H9 (cell line): ENCODE data around the gene TRPM2. TPM values are rescaled to one million over a fixed set of nuclear protein-coding genes. Genes with fewer than 3 reads are reported as not detected.

Experiments used
- DNase-seq: peaks from one replicate; pipeline ENCODE4 v3.0.0-alpha.2; 2017
- H2AFZ ChIP-seq: one replicate; pipeline ENCODE4 v1.6.1; 2013; ENCODE audit warnings: mild to moderate bottlenecking, low read length, control low read depth, moderate library complexity
- H2AK5ac ChIP-seq: 2 replicates; pipeline ENCODE4 v1.6.1; 2013; ENCODE audit warnings: low read length, control low read depth, mixed read lengths; ENCODE audit not compliant: insufficient read length
- H2BK120ac ChIP-seq: one replicate; pipeline ENCODE4 v1.6.1; 2013; ENCODE audit warnings: low read depth, mild to moderate bottlenecking, low read length, control low read depth, inconsistent platforms; ENCODE audit not compliant: poor library complexity, severe bottlenecking
- H2BK12ac ChIP-seq: 2 replicates; pipeline ENCODE4 v1.6.1; 2013; ENCODE audit warnings: low read length, control low read depth, mixed read lengths, low read depth; ENCODE audit not compliant: insufficient read length
- H2BK15ac ChIP-seq: 2 replicates; pipeline ENCODE4 v1.6.1; 2013; ENCODE audit warnings: low read depth, low read length, control low read depth
- H2BK20ac ChIP-seq: one replicate; pipeline ENCODE4 v1.6.1; 2013; ENCODE audit warnings: low read depth, mild to moderate bottlenecking, low read length, control low read depth, inconsistent platforms; ENCODE audit not compliant: poor library complexity, severe bottlenecking
- H2BK5ac ChIP-seq: 2 replicates; pipeline ENCODE4 v1.6.1; 2013; ENCODE audit warnings: low read length, control low read depth, mixed read lengths; ENCODE audit not compliant: insufficient read length
- H3K14ac ChIP-seq: 2 replicates; pipeline ENCODE4 v1.6.1; 2013; ENCODE audit warnings: low read length, control low read depth; ENCODE audit not compliant: insufficient read depth
- H3K18ac ChIP-seq: 2 replicates; pipeline ENCODE4 v1.6.1; 2013; ENCODE audit warnings: low read depth, mild to moderate bottlenecking, mixed read lengths, low read length, control low read depth; ENCODE audit not compliant: insufficient read length
- H3K23ac ChIP-seq: 2 replicates; pipeline ENCODE4 v1.6.1; 2013; ENCODE audit warnings: low read length, control low read depth, mixed read lengths, low read depth; ENCODE audit not compliant: insufficient read length
- H3K23me2 ChIP-seq: 2 replicates; pipeline ENCODE4 v1.6.1; 2013; ENCODE audit warnings: low read depth, mild to moderate bottlenecking, mixed read lengths, low read length, control low read depth; ENCODE audit not compliant: insufficient read length, poor library complexity, severe bottlenecking
- H3K27ac ChIP-seq: 2 replicates; pipeline ENCODE4 v1.5.1; 2013; ENCODE audit warnings: low read length, control low read depth, mixed read lengths, low read depth; ENCODE audit not compliant: insufficient read length
- H3K27me3 ChIP-seq: 2 replicates; pipeline ENCODE4 v1.6.1; 2013; ENCODE audit warnings: low read length, control low read depth, inconsistent platforms; ENCODE audit not compliant: insufficient read depth
- H3K4ac ChIP-seq: 2 replicates; pipeline ENCODE4 v1.6.1; 2013; ENCODE audit warnings: low read depth, mild to moderate bottlenecking, control low read depth, inconsistent platforms, low read length, moderate library complexity
- H3K4me1 ChIP-seq: 2 replicates; pipeline ENCODE4 v1.6.1; 2013; ENCODE audit warnings: low read length, control low read depth, inconsistent platforms; ENCODE audit not compliant: insufficient read depth
- H3K4me2 ChIP-seq: 2 replicates; pipeline ENCODE4 v1.6.1; 2013; ENCODE audit warnings: low read length, control low read depth, mixed read lengths; ENCODE audit not compliant: insufficient read length, insufficient read depth
- H3K56ac ChIP-seq: 2 replicates; pipeline ENCODE4 v1.6.1; 2013; ENCODE audit warnings: low read depth, mild to moderate bottlenecking, mixed read lengths, low read length, control low read depth; ENCODE audit not compliant: insufficient read length
- H3K79me1 ChIP-seq: 2 replicates; pipeline ENCODE4 v1.6.1; 2013; ENCODE audit warnings: low read depth, mild to moderate bottlenecking, moderate library complexity, low read length, control low read depth, inconsistent platforms; ENCODE audit not compliant: insufficient read depth, poor library complexity, severe bottlenecking
- H3K79me2 ChIP-seq: 2 replicates; pipeline ENCODE4 v1.6.1; 2013; ENCODE audit warnings: low read length, control low read depth, inconsistent platforms; ENCODE audit not compliant: insufficient read depth
- H3K9ac ChIP-seq: 2 replicates; pipeline ENCODE4 v1.6.1; 2013; ENCODE audit warnings: low read length, control low read depth, mixed read lengths; ENCODE audit not compliant: insufficient read length; ENCODE audit errors: extremely low read depth
- H3K9me3 ChIP-seq: one replicate; pipeline ENCODE4 v1.6.1; 2013; ENCODE audit warnings: low read depth, low read length, inconsistent platforms; ENCODE audit not compliant: control insufficient read depth
- H3T11ph ChIP-seq: one replicate; pipeline ENCODE4 v1.6.1; 2013; ENCODE audit warnings: mild to moderate bottlenecking, low read length, control low read depth, inconsistent platforms
- H4K20me1 ChIP-seq: one replicate; pipeline ENCODE4 v1.6.1; 2013; ENCODE audit not compliant: control insufficient read depth, insufficient read length, insufficient read depth
- H4K5ac ChIP-seq: 2 replicates; pipeline ENCODE4 v1.6.1; 2013; ENCODE audit warnings: low read depth, mild to moderate bottlenecking, mixed read lengths, low read length, control low read depth; ENCODE audit not compliant: insufficient read length
- H4K8ac ChIP-seq: replicated peaks from 2 replicates; pipeline ENCODE4 v1.6.1; 2013; ENCODE audit warnings: low read length, control low read depth, mixed read lengths, low read depth; ENCODE audit not compliant: insufficient read length
- H4K91ac ChIP-seq: 2 replicates; pipeline ENCODE4 v1.6.1; 2013; ENCODE audit warnings: low read depth, mild to moderate bottlenecking, moderate library complexity, mixed read lengths, low read length, control low read depth; ENCODE audit not compliant: insufficient read length
- H3K27ac Mint-ChIP-seq, 3 experiments: 2 replicates in 2 of 3; 3 replicates in 1 of 3; pipeline ENCODE4 v1.8.0; 2020 to 2021; ENCODE audit warnings: mixed read lengths in 3 of 3, mild to moderate bottlenecking in 1 of 3, moderate library complexity in 1 of 3
- H3K27me3 Mint-ChIP-seq: 2 replicates; pipeline ENCODE4 v1.8.0; 2021; ENCODE audit warnings: low read depth, mild to moderate bottlenecking, moderate library complexity, mixed read lengths
- H3K36me3 Mint-ChIP-seq, 3 experiments: 2 replicates in 2 of 3; 3 replicates in 1 of 3; pipeline ENCODE4 v1.8.0; 2020 to 2021; ENCODE audit warnings: low read depth in 3 of 3, mixed read lengths in 3 of 3; ENCODE audit not compliant: insufficient read depth in 1 of 3
- H3K4me1 Mint-ChIP-seq, 2 experiments: 2 replicates each; pipeline ENCODE4 v1.8.0; 2020; ENCODE audit warnings: mixed read lengths in 2 of 2
- H3K4me3 Mint-ChIP-seq, 2 experiments: 2 replicates in 1 of 2; 3 replicates in 1 of 2; pipeline ENCODE4 v1.8.0; 2020 to 2021; ENCODE audit warnings: mild to moderate bottlenecking in 2 of 2, mixed read lengths in 2 of 2, moderate library complexity in 1 of 2
- H3K9me3 Mint-ChIP-seq, 2 experiments: 2 replicates in 1 of 2; 3 replicates in 1 of 2; pipeline ENCODE4 v1.8.0; 2020; ENCODE audit warnings: mild to moderate bottlenecking in 2 of 2, mixed read lengths in 2 of 2, moderate library complexity in 1 of 2
- CTCF ChIP-seq: fragments of 200-600 bp; sonication (generic); conservative IDR thresholded peaks from 3 replicates; pipeline ENCODE4 v1.8.0; 2021; ENCODE audit warnings: antibody characterized with exemption, mild to moderate bottlenecking
- WGBS: extraction: QIAGEN DNeasy Blood & Tissue Kit; methylation state at CpG from one replicate; pipeline ENCODE4 v1.1.7; 2013; ENCODE audit warnings: missing lambda C conversion rate, low lambda C conversion rate, mixed read lengths; ENCODE audit not compliant: insufficient read length; ENCODE audit errors: extremely low coverage; 5-methylcytosine and 5-hydroxymethylcytosine counted together
- total RNA-seq: library from RNA; stranded (reverse); gene quantifications from 2 replicates; pipeline ENCODE4 v1.2.1, GENCODE V29; 2021

Gene TRPM2
- total RNA-seq, 1 experiment from 2014 or later: 0.68 TPM

- no peaks in the 10 kb centered on the region for H3K9me3 ChIP-seq
- no CpG with 5 or more reads among the region's 26 CpGs for WGBS
- TF ChIP-seq CTCF: no peak
- no peak overlapping the region for H3K56ac ChIP-seq
- no peak overlapping the region for H4K8ac ChIP-seq
- H2BK20ac ChIP-seq: no peak overlapping the region
- Mint-ChIP-seq H3K27me3 (no peaks in the 10 kb centered on the region), H3K4me3 (no peak overlapping the region), H3K27ac (no peak overlapping the region), H3K9me3 (no peaks in the 10 kb centered on the region), H3K4me1 (0 out of 4 replicates have a peak, but pooled peaks cover 0 to 2% of the 10 kb centered on the region in 2 experiments), H3K36me3 (peaks cover 0 to 7% (median 6%) of the 10 kb centered on the region in 3 experiments; a peak in 5 of 7 replicates)
- no peak overlapping the region for H3K4me2 ChIP-seq
- H2AFZ ChIP-seq: no peak overlapping the region
- no peak overlapping the region for H2BK12ac ChIP-seq
- no peak overlapping the region for H3K23ac ChIP-seq
- no peaks in the 10 kb centered on the region for H4K20me1 ChIP-seq
- H2BK5ac ChIP-seq: no peak overlapping the region
- H2BK15ac ChIP-seq: no peak overlapping the region
- H3K4ac ChIP-seq: no peak overlapping the region
- H3T11ph ChIP-seq: no peak overlapping the region
- no peak overlapping the region for H4K5ac ChIP-seq
- no peak overlapping the region for H3K18ac ChIP-seq
- H3K27ac ChIP-seq: no peak overlapping the region
- H3K79me1 ChIP-seq: no peaks in the 10 kb centered on the region
- no peak overlapping the region for H3K14ac ChIP-seq
- no peaks in the 10 kb centered on the region for H3K79me2 ChIP-seq
- no peaks in the 10 kb centered on the region for H3K27me3 ChIP-seq
- no peak for DNase-seq
- no peak overlapping the region for H2AK5ac ChIP-seq
- H3K4me1 ChIP-seq: no peaks in the 10 kb centered on the region
- H2BK120ac ChIP-seq: no peak overlapping the region
- H3K9ac ChIP-seq: no peak overlapping the region
- H3K23me2 ChIP-seq: no peaks in the 10 kb centered on the region
- H4K91ac ChIP-seq: no peak overlapping the region
Observed at GRCh38 chr21:44326716-44327602, 26.5 kb upstream of the TRPM2 start.
